Urothelium cell line (cell line): ENCODE results near the gene AUP1.
"Not testable (repeated sequence)": the region's sequence is repeated elsewhere in the genome, so short reads cannot be mapped to it uniquely, and the experiment has no call there.

Source experiments
- DNase-seq: peaks from one replicate; pipeline ENCODE4 v3.0.0; 2011; ENCODE audit warnings: low spot score, mixed read lengths
- FAIRE-seq: peaks from 2 replicates; lab custom pipeline; 2011; peaks lifted over from hg19 to GRCh38; lab: Jason Lieb, UNC

Gene AUP1, protein sequence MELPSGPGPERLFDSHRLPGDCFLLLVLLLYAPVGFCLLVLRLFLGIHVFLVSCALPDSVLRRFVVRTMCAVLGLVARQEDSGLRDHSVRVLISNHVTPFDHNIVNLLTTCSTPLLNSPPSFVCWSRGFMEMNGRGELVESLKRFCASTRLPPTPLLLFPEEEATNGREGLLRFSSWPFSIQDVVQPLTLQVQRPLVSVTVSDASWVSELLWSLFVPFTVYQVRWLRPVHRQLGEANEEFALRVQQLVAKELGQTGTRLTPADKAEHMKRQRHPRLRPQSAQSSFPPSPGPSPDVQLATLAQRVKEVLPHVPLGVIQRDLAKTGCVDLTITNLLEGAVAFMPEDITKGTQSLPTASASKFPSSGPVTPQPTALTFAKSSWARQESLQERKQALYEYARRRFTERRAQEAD

GRCh38 chr2:74529357-74530238 is at the start of gene AUP1, which contains the start of gene HTRA2:
AUP1 (minus strand) TSS chr2:74529706; CDS start chr2:74529629, 77 bp downstream.
HTRA2 (plus strand) TSS chr2:74529933; CDS start chr2:74530007, 74 bp downstream.
- DNase-seq = peak; percentile 100
- FAIRE-seq = peak; percentile 35

DNA sequence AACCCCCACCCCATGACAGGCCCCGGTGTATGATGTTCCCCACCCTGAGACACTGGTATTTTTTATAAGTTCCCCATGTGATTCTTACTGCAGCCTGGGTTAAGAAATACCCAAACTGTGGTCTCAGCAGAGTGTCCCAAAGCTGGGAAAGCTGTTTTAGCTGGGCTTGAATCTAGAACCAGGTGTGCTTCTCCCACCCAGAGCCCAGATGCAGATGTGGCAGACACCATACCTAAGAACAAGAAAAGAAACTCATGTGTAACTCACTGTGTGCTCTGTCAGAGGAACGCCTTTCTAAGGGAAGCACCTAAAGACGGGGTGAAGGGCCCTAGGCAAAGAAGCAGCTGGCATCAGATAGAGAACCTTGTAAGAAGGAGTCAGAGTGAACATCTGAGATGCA is 48.9 kb upstream of the AUP1 start:
- FAIRE-seq (no peak), DNase-seq (no peak)

- no peak for FAIRE-seq
- no peak for DNase-seq
Observed at GRCh38 chr2:74577448-74577847, 47.9 kb upstream of the AUP1 start.

- DNase-seq = no peak
Observed at GRCh38 chr2:74576863-74577229, 47.3 kb upstream of the AUP1 start.

DNA sequence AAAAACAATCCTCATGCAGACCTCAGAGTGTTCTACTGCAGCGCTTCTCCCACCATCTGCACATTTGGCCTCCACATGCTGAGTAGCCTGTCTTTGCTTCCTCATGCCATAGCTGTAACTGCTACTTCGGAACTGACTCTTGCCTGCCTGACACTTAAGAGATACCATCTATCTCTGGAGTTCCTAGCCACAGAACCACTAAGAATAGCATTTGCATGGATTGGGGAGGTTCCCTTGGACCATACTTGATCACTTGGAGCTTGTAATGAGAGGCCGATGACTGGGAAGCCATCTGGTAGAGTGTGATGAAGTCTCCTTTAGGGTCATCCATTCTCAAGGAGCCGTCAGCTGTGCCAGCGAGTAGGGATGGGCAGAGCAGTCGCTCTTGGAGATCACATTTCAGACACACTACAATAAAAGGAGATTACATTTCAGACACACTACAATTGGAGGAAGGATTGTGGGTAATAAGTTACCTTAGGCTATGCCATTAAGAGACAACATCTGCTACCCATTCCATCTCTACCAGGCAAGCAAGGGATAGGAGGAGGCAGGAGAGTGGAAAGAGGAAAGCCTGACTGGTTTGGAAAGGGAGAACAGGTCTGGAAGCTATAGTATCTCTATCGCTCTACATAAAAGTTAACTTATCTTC is 46.8 kb upstream of the AUP1 start:
- FAIRE-seq (no peak), DNase-seq (no peak)

More at GRCh38 chr2:74576863-74577229, 47.3 kb upstream of the AUP1 start:
- FAIRE-seq = no peak

GRCh38 chr2:74575320-74575719 is 45.8 kb upstream of the AUP1 start:
- DNase-seq (no peak), FAIRE-seq (no peak)

GRCh38 chr2:74573747-74574562 is 44.4 kb upstream of the AUP1 start:
- FAIRE-seq (no peak), DNase-seq (peak; percentile 84)

DNA sequence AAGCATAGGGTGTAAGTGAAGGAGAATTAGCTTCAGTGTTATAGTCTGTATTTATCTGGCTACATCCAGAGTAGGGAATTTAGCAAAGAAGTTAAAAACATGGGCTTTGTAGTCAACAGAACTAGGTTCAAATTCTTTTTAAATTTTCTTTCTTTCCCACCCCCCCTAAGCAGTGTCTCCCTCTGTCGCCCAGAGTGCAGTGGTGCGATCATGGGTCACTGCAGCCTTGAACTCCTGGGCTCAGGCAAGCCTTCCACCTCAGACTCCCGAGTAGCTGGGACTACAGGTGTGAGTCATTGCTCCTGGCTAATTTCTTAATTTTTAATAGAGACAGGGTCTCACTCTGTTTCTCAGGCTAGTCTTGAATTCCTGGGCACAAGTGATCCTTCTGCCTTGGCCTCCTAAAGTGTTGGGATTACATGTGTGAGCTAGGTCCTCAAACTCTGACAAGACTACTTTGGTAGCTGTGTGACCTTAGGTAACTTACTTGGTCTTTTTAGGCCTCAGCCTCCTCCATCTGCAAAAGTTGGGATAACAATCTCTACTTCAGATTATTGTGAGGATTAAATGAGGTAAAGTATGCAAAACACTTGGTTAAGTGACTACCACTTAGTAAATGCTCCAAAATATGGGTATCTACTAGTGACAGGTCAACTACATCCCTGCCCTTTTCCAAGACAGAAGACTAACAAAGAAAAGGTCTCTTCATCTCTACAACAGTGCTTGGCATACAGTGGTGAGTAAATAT is 42.8 kb upstream of the AUP1 start:
- DNase-seq (no peak), FAIRE-seq (no peak)

GRCh38 chr2:74571058-74571457 is 41.6 kb upstream of the AUP1 start:
- no peak for FAIRE-seq
- DNase-seq = no peak

DNA sequence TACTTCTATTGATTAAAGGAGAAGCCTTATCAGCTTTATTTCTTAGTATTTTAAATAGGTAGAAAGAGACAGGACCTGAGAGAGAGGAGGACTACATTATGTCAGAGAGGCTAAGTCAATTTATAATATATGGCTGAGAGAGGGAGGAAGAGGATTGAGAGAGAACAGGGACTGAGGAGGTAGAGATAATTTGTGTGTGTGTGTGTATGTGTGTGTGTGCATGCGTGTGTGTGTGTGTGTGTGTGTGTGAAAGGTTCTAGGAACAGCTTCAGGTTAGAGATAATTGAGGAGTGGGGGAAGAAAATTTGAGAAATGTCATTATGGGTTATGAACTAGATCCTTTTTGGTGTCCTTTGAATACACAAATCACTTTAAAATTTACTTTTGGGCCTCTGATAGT is 40.2 kb upstream of the AUP1 start:
- DNase-seq (no peak), FAIRE-seq (no peak)

GRCh38 chr2:74567881-74568280 is 38.4 kb upstream of the AUP1 start:
- no peak for FAIRE-seq

DNA sequence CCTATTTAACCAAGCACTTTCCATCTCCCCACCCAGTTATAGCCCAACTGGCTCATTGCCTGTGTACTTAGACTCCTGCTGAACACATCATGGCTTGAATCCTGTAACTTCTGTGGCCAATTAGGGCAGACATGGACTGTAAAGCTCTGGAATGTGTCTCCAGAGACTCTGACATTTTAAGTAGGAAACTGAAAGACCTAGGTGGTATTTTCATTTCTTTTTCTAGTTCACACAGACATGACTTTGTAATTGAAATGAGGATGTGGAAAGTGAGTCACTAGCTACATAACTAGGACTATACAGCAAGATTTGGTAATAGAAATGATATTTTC is 37.2 kb upstream of the AUP1 start:
- no peak for FAIRE-seq
- DNase-seq = no peak

More at GRCh38 chr2:74567881-74568280, 38.4 kb upstream of the AUP1 start:
- no peak for DNase-seq

DNA sequence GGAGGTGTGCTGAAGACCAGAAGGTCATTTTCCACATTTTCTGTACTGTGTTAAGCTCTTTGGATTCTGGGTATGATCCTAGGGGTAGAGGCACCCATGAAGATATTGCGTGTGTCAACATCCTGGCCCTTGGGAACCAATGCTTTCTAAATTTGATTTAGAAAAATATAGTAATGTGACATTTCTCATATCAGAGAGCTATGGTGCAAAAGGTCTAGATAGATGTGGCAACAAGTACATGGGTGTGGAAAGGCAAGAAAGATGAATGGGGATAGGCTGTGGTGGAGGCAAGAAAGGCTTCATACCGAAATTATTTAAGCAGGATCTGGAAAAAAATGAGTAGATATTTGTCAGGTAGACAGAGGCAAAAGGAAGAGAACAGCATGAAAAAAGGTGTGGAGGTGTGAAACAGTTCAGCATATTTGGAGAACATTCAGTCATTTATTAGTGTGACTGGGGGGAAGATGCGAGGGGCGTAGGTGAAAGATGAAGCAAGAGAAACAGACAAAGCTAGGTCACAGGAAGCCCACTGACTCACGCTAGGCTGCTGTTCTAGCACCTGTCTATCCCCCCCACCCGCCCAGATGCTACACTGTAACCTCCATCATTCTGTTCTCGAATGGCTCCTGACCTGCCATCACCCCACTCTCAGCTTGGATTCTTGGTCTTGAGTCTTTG is 36.7 kb upstream of the AUP1 start:
- no peak for FAIRE-seq

GRCh38 chr2:74564222-74564621 is 34.7 kb upstream of the AUP1 start:
- DNase-seq (no peak), FAIRE-seq (no peak)

More for the DNA sequence above, 36.7 kb upstream of the AUP1 start:
- no peak for DNase-seq

DNA sequence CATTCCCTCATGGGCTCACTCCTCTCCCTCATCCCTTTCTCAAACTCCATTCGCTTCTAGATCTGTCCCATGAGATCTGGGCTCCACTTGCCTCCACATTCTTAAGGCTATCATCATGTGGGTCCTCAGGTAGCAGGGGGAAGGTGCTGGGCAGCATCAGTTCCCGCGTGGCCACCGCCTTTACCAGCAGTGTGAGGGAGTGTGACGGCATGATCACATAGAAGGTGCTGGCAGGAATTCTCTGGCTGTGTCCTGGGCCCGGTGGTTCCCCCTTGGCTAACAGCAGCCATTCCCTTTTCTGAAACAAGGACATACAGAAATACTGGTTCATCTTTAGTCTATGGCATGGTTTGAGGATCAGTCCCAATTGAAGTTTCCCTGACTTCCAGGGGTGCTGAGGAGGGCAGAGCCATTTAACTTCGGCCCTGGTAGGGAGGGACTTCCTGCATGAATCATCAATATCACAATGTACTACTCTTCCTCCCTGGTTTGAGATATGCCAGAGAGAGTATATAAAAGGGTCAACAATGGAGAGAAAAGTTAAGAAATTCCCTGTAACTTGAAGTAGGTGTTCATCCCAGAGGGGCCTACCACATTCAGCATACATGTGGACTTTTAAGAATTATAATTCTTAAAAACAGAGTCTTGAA is 32.7 kb upstream of the AUP1 start:
- DNase-seq = no peak
- peak; percentile 74 for FAIRE-seq

- not testable (repeated sequence) for DNase-seq, FAIRE-seq
Observed at GRCh38 chr2:74561022-74561421, 31.5 kb upstream of the AUP1 start.

GRCh38 chr2:74560591-74560990 is 31.1 kb upstream of the AUP1 start:
- FAIRE-seq = peak; percentile 89
- peak; percentile 77 for DNase-seq

DNA sequence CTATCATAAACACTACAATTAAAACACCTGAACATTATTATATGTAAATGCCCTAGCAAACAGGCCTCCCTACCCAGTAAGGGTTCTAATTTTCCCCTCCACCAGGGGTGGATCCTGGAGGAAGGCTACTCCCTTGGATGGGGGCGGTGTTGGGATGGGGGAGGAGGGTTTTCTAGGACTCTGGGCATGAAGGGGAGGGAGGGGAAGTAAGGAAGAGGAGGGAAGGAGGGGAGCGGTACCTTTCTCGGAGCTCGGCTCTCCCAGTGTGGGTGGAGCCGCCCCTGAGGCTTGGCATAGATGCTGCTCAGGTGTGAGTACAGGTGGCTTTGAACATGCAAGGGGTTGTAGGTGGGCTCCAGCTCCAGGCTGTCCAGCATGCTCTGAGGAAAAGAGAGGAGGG is 30.4 kb upstream of the AUP1 start:
- DNase-seq (no peak), FAIRE-seq (peak; percentile 5)
